ENCODE results near the gene SRRT.
"Not testable (repeated sequence)": the region's sequence is repeated elsewhere in the genome, so short reads cannot be mapped to it uniquely, and the experiment has no call there.

Gene SRRT

GRCh38 chr7:100896732-100897608, 22.1 kb downstream of the SRRT start:
- H3K9ac ChIP-seq (ENCODE audit: low read length) = peak overlapping the region; percentile 21
- H3K4me3 ChIP-seq (ENCODE audit: low read depth, low read length) = peak overlapping the region; percentile 61
- H3K27ac ChIP-seq (ENCODE audit: low read depth, low read length) = no peak overlapping the region
- H3K9me3 ChIP-seq (ENCODE audit: control insufficient read depth, insufficient read depth, low read depth, low read length) = no peaks in the 10 kb centered on the region
- H3K27me3 ChIP-seq (ENCODE audit: control insufficient read depth, insufficient read depth, low read length) = peaks cover 22% of the 10 kb centered on the region
- peaks cover 18% of the 10 kb centered on the region for H3K4me1 ChIP-seq (ENCODE audit: control insufficient read depth, insufficient read depth, low read length)
- H3K36me3 ChIP-seq (ENCODE audit: control insufficient read depth, insufficient read depth, low read length) = peaks cover 5% of the 10 kb centered on the region; the same call in 1 of the 2 replicates

- peaks cover 14% of the 10 kb centered on the region for H3K4me1 ChIP-seq (ENCODE audit: control insufficient read depth, insufficient read depth, low read length)
- no peak overlapping the region for H3K9ac ChIP-seq (ENCODE audit: low read length)
- peaks cover 3% of the 10 kb centered on the region; the same call in 1 of the 2 replicates for H3K36me3 ChIP-seq (ENCODE audit: control insufficient read depth, insufficient read depth, low read length)
- no peaks in the 10 kb centered on the region for H3K9me3 ChIP-seq (ENCODE audit: control insufficient read depth, insufficient read depth, low read depth, low read length)
- H3K27ac ChIP-seq (ENCODE audit: low read depth, low read length) = no peak overlapping the region
- H3K27me3 ChIP-seq (ENCODE audit: control insufficient read depth, insufficient read depth, low read length) = peaks cover 22% of the 10 kb centered on the region
- H3K4me3 ChIP-seq (ENCODE audit: low read depth, low read length) = no peak overlapping the region
Measured at GRCh38 chr7:100897772-100898454, 23.0 kb downstream of the SRRT start.

- Histone ChIP-seq H3K9me3 (ENCODE audit: control insufficient read depth, insufficient read depth, low read depth, low read length) (no peaks in the 10 kb centered on the region), H3K4me3 (ENCODE audit: low read depth, low read length) (no peak overlapping the region), H3K27me3 (ENCODE audit: control insufficient read depth, insufficient read depth, low read length) (peaks cover 19% of the 10 kb centered on the region), H3K4me1 (ENCODE audit: control insufficient read depth, insufficient read depth, low read length) (peaks cover 9% of the 10 kb centered on the region), H3K36me3 (ENCODE audit: control insufficient read depth, insufficient read depth, low read length) (no peaks in the 10 kb centered on the region), H3K27ac (ENCODE audit: low read depth, low read length) (no peak overlapping the region), H3K9ac (ENCODE audit: low read length) (no peak overlapping the region)
Measured at GRCh38 chr7:100899432-100899831, 24.5 kb downstream of the SRRT start.

- no peak overlapping the region for H3K9ac ChIP-seq (ENCODE audit: low read length)
Measured at GRCh38 chr7:100900978-100901377, 26.1 kb downstream of the SRRT start.

GRCh38 chr7:100901921-100902332, 27.0 kb downstream of the SRRT start:
- Histone ChIP-seq H3K36me3 (ENCODE audit: control insufficient read depth, insufficient read depth, low read length) (no peaks in the 10 kb centered on the region), H3K4me1 (ENCODE audit: control insufficient read depth, insufficient read depth, low read length) (peaks cover 2% of the 10 kb centered on the region; the same call in 1 of the 2 replicates), H3K9me3 (ENCODE audit: control insufficient read depth, insufficient read depth, low read depth, low read length) (0 out of 2 replicates have a peak, but pooled peaks cover 3% of the 10 kb centered on the region), H3K27me3 (ENCODE audit: control insufficient read depth, insufficient read depth, low read length) (peaks cover 5% of the 10 kb centered on the region; the same call in 1 of the 2 replicates), H3K4me3 (ENCODE audit: low read depth, low read length) (no peak overlapping the region), H3K27ac (ENCODE audit: low read depth, low read length) (no peak overlapping the region), H3K9ac (ENCODE audit: low read length) (no peak overlapping the region)

More at GRCh38 chr7:100900978-100901377, 26.1 kb downstream of the SRRT start:
- Histone ChIP-seq H3K4me3 (ENCODE audit: low read depth, low read length) (no peak overlapping the region), H3K36me3 (ENCODE audit: control insufficient read depth, insufficient read depth, low read length) (no peaks in the 10 kb centered on the region), H3K27ac (ENCODE audit: low read depth, low read length) (no peak overlapping the region), H3K4me1 (ENCODE audit: control insufficient read depth, insufficient read depth, low read length) (peaks cover 8% of the 10 kb centered on the region), H3K27me3 (ENCODE audit: control insufficient read depth, insufficient read depth, low read length) (peaks cover 14% of the 10 kb centered on the region), H3K9me3 (ENCODE audit: control insufficient read depth, insufficient read depth, low read depth, low read length) (no peaks in the 10 kb centered on the region)

GRCh38 chr7:100902638-100903037, 27.7 kb downstream of the SRRT start:
- Histone ChIP-seq H3K9ac (ENCODE audit: low read length) (no peak overlapping the region), H3K27me3 (ENCODE audit: control insufficient read depth, insufficient read depth, low read length) (peaks cover 3% of the 10 kb centered on the region; the same call in 1 of the 2 replicates), H3K36me3 (ENCODE audit: control insufficient read depth, insufficient read depth, low read length) (no peaks in the 10 kb centered on the region), H3K4me1 (ENCODE audit: control insufficient read depth, insufficient read depth, low read length) (no peaks in the 10 kb centered on the region), H3K27ac (ENCODE audit: low read depth, low read length) (no peak overlapping the region), H3K4me3 (ENCODE audit: low read depth, low read length) (no peak overlapping the region), H3K9me3 (ENCODE audit: control insufficient read depth, insufficient read depth, low read depth, low read length) (0 out of 2 replicates have a peak, but pooled peaks cover 3% of the 10 kb centered on the region)

- Histone ChIP-seq H3K4me3 (ENCODE audit: low read depth, low read length) (no peak overlapping the region), H3K4me1 (ENCODE audit: control insufficient read depth, insufficient read depth, low read length) (no peaks in the 10 kb centered on the region), H3K36me3 (ENCODE audit: control insufficient read depth, insufficient read depth, low read length) (no peaks in the 10 kb centered on the region), H3K9me3 (ENCODE audit: control insufficient read depth, insufficient read depth, low read depth, low read length) (peaks cover 8% of the 10 kb centered on the region; the same call in 1 of the 2 replicates), H3K9ac (ENCODE audit: low read length) (no peak overlapping the region), H3K27me3 (ENCODE audit: control insufficient read depth, insufficient read depth, low read length) (no peaks in the 10 kb centered on the region), H3K27ac (ENCODE audit: low read depth, low read length) (no peak overlapping the region)
Measured at GRCh38 chr7:100908512-100908911, 33.6 kb downstream of the SRRT start.

- not testable (repeated sequence) for H3K4me1 ChIP-seq (ENCODE audit: control insufficient read depth, insufficient read depth, low read length); H3K9ac ChIP-seq (ENCODE audit: low read length); H3K4me3 ChIP-seq (ENCODE audit: low read depth, low read length); H3K36me3 ChIP-seq (ENCODE audit: control insufficient read depth, insufficient read depth, low read length); H3K9me3 ChIP-seq (ENCODE audit: control insufficient read depth, insufficient read depth, low read depth, low read length); H3K27me3 ChIP-seq (ENCODE audit: control insufficient read depth, insufficient read depth, low read length); H3K27ac ChIP-seq (ENCODE audit: low read depth, low read length)
Measured at GRCh38 chr7:100910443-100910842, 35.5 kb downstream of the SRRT start.

GRCh38 chr7:100911484-100911883, 36.6 kb downstream of the SRRT start:
- Histone ChIP-seq H3K36me3 (ENCODE audit: control insufficient read depth, insufficient read depth, low read length) (no peaks in the 10 kb centered on the region), H3K4me3 (ENCODE audit: low read depth, low read length) (no peak overlapping the region), H3K27ac (ENCODE audit: low read depth, low read length) (no peak overlapping the region), H3K27me3 (ENCODE audit: control insufficient read depth, insufficient read depth, low read length) (no peaks in the 10 kb centered on the region), H3K4me1 (ENCODE audit: control insufficient read depth, insufficient read depth, low read length) (no peaks in the 10 kb centered on the region), H3K9me3 (ENCODE audit: control insufficient read depth, insufficient read depth, low read depth, low read length) (peaks cover 5% of the 10 kb centered on the region; the same call in 1 of the 2 replicates), H3K9ac (ENCODE audit: low read length) (no peak overlapping the region)

GRCh38 chr7:100914208-100914878, 39.4 kb downstream of the SRRT start:
- H3K4me3 ChIP-seq (ENCODE audit: low read depth, low read length) = no peak overlapping the region
- H3K9ac ChIP-seq (ENCODE audit: low read length) = no peak overlapping the region
- no peaks in the 10 kb centered on the region for H3K36me3 ChIP-seq (ENCODE audit: control insufficient read depth, insufficient read depth, low read length)
- no peaks in the 10 kb centered on the region for H3K4me1 ChIP-seq (ENCODE audit: control insufficient read depth, insufficient read depth, low read length)
- H3K27ac ChIP-seq (ENCODE audit: low read depth, low read length) = no peak overlapping the region
- no peaks in the 10 kb centered on the region for H3K9me3 ChIP-seq (ENCODE audit: control insufficient read depth, insufficient read depth, low read depth, low read length)
- H3K27me3 ChIP-seq (ENCODE audit: control insufficient read depth, insufficient read depth, low read length) = no peaks in the 10 kb centered on the region

All from HUES6 (cell line).